Renal cortex interstitium (tissue), 11 donors: ENCODE results near the gene EFNB1. TPM values are rescaled to one million over a fixed set of nuclear protein-coding genes. Genes with fewer than 3 reads are reported as not detected.
A peak's percentile ranks its signal among the peaks of the same experiment; 100 is the strongest.

ENCODE experiments used
- DNase-seq, 11 donors: peaks; one replicate each; pipeline ENCODE4 v3.0.0-alpha.2; 2013; ENCODE audit warnings: low read depth in 9 of 11, low spot score in 4 of 11; ENCODE audit errors: extremely low read depth in 1 of 11
- polyA plus RNA-seq, 3 donors: library from polyadenylated mRNA; unstranded; fragments of 120-200 nt; gene quantifications; one replicate each; pipeline ENCODE4 v1.2.1, GENCODE V29; 2013; ENCODE audit not compliant: insufficient read length in 3 of 3

Gene EFNB1
- polyA plus RNA-seq, 3 donors = 93.5 to 148 (median 105) TPM

DNA sequence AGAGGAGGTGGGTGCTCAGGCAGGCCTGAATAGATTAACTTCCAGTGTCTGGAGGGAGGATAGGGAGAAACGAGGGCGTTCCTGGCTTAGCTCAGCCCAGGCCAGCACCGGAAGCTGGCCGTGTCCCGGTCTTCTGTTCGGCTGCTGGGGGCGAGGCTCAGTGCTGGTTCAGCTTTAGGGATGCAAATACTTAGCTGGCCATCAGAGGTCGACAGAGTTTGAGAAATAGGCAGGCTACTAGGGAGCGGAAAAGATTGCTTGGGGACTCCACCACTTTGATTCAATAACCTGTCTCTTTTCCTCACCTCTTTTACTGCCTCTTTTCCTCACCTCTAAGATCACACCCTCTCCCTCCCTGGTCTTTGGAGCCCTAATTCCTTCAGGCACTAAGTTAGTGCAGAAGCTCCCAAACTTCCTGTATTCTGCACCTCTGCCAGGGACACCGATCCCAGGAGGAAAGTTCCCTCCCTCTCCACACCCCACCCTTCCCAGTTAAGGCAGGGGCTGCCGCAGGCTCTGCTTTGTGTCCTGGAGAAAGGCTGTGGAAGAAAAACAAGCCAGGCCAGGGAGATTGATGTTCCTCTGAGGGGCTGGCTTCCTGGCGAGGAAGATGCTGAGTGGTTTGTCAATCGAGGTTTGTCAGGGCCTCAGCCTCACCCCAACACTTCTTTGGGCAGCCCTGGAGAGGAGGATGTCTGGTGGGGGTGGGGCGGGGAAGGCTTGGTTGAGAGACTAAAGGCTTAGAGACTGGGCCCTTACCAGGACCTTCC, 6.0 kb upstream of the EFNB1 start:
- no peak for DNase-seq

DNA sequence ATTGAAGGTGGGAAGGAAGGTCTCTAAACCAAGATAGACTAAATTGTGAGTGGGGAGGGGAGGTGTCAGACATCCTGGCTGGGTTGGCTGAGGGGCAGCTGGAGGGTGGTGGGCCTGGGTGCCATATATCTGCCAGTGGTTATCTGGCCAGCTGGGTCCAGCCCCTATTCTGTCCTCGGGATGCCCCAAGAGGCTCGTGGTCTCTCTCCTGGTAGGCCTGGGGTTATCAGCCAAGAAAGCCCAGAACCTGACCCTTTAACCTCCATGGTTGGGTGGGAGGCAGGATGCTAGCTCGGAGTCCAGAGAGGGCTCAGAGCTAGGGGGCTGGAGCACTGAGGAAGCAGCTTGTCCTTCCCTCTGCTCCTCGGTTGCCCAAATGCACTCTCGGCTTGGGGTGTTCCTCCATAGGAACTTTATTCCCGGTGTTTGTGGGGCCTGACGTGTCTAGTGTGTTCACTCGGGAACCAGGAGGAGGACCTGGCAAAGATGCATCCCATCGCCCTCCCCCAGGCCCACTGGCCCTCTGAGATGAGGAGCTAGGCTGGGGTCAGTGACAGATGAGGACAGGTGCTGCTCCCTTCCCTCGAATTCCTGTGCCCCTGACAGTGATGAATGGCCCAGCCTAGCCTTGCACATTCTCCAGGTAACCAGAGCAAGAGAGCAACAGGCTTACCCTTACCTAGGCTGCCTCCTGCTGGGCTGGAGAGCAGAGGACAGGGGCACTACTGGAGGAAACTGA, 5.2 kb upstream of the EFNB1 start:
- no peak for DNase-seq

DNA sequence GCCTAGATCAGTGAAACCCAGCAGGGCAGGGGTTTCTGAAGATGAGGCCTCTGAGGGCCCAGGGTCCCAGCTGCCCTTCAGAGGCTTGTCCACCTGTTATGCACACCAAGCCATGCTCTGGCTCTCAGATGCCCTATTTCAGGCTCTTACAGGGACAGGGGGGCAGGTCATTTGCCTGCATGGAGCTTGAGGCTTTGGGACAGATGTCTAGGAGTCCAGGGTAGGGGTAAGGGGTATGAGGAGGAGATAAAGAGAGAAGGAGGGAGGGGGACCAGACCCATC, 4.7 kb upstream of the EFNB1 start:
- no peak for DNase-seq

DNA sequence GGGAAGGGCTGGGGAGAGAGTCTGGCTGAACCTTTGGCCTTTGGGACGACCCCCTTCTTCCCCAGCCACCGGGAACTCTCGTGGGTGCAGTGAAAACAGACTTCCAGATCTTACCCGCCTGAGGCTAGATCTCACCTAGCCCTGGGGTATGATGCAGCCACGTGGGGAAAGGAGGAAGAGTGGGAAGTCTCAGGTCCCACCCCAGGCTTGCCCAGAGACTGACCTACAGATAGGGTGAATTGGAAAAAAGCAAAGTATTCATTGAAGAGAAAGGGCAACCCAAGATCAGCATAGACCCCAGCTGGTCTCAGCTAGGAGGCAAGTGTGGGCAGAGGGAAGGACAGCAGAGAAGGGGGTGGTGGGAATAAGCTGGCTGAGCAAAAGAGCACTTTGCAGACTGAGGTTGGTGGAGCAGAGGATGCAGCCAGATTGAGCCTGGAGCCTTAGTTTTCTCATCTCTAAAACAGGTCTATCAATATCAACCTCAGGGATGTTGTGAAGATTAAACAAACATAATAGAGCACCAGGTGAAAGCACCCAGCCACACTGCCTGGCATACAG, 4.2 kb upstream of the EFNB1 start:
- no peak for DNase-seq

DNA sequence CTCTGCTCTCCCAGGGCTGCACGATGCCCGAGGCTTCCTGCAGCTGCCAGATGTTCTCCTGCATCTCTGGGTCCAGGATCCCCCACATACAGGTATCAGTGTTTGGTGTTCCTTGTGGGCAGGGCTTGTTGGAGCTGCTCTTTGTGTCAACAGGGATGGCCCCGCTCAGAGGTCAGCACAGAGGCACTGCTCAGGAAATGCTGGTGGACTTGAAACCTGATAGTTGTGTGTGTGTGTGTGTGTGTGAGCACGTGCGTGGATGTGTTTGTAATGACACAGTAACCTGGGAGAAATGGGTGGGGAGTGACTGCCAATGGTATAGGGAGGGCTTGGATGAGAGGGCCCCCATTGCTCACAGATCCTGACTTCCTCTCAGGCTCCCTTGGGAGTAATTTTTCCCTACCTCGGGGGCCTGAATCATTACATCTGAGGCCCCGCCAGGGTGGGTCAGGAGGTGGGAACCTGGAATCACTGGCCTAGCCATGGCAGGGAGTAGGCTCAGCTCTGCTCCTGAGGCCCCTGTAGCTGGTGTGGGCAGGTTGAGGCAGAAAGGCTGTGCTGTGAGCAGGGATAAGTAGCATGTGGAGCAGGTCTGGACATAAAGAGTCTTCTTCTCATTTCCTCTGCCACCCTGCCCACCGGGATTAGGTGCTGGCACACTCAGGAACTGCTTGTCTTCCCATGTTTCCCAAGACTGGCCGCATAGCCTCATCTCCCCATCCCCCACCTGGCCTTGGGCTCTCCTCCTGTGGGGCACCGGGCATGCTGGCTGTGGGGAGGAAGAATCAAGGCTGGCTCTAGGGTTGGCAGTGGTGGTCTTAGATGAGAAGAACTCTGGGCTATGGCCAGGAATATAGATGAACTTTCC, 2.5 kb upstream of the EFNB1 start:
- DNase-seq = no peak

DNA sequence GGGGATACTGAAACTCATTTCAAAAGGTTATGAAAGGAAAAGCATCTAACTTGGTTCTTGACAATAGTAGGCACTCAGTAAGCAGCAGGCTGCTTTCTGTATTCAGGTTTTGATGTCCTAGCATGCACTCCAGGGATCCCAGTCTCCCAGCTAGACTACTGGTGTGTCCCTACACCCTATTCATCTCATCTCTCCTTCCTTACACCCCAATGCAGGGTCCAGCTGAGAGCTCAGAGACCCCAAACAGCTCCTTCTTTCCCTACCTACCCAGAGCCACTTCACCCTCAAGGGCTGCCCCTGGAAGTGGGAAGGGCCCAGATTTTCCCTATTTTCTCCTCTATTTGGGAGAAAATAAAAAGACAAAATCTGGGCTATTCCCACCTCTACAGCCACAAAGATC, 1.6 kb upstream of the EFNB1 start:
- no peak for DNase-seq

DNA sequence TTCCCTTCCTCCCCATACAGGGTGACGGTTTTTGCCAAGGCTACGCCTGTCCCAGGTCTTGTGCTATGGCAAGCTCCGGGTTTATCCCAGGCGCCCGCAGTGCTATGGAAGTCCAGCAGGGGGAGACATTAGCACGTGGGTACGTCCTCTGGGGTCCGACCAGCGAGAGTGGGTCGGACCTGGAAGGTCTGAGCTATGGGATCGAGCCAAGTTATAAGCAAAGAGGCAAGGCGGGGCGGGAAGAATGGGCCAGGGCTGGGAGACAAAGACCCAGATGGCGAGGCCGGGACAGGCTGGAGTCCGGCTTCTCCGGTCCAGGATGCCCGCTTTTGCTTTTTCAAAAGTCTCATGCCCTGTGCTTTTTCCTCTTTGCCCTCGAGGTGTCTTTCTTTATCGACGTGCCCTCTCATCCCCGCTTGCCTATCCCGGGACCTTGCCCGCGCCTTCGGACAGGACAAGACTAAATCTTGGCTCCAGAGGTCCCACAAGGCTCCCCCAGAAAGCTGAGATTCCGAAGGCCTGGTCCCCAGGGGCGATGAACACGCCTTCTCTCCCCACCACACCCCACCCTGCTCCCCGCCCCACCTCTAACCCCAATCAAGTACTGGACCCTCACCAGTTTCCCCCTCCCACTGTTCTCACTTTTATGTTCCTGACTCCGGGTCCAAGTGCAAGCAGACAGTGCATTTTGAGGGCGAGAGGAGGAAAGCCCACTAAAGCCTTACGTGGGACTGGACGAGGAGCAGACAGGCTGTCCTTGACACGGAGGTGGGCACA, 785 bp upstream of the EFNB1 start:
- DNase-seq = peak; percentile 54 to 84 (median 72)

DNA sequence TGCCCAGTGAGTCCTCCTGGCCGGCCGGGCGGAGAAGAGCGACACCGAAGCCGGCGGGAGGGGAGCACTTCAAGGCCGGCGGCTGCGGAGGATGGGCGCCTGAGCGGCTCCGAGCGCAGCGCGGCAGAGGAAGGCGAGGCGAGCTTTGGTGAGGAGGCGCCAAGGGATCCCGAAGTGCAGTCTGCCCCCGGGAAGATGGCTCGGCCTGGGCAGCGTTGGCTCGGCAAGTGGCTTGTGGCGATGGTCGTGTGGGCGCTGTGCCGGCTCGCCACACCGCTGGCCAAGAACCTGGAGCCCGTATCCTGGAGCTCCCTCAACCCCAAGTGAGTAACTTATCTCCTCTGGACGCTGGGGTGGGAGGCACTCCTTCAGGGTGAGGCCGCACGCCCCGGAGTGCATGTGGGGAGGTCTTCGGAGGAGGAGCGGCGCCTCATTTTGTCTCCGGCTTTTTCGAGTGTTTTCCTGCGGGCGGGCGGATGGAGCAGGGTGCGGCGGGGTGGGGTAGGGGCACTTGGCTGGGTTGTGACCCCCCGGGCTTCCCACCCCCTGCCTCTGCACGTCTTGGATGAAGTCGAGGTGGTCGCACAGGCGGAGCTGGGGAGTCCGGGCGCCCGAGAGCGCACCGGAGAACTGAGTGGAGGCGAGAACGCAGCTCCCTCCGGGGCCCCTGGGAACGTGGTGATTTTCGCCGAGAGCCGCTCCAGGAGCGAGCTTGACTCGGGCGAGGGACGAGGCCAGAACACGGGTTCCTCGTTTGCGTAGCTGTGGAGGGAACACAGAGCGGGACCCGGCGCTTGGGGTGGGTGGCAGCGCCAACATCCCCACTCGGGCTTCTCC, 979 bp downstream of the EFNB1 start:
- DNase-seq = no peak

DNA sequence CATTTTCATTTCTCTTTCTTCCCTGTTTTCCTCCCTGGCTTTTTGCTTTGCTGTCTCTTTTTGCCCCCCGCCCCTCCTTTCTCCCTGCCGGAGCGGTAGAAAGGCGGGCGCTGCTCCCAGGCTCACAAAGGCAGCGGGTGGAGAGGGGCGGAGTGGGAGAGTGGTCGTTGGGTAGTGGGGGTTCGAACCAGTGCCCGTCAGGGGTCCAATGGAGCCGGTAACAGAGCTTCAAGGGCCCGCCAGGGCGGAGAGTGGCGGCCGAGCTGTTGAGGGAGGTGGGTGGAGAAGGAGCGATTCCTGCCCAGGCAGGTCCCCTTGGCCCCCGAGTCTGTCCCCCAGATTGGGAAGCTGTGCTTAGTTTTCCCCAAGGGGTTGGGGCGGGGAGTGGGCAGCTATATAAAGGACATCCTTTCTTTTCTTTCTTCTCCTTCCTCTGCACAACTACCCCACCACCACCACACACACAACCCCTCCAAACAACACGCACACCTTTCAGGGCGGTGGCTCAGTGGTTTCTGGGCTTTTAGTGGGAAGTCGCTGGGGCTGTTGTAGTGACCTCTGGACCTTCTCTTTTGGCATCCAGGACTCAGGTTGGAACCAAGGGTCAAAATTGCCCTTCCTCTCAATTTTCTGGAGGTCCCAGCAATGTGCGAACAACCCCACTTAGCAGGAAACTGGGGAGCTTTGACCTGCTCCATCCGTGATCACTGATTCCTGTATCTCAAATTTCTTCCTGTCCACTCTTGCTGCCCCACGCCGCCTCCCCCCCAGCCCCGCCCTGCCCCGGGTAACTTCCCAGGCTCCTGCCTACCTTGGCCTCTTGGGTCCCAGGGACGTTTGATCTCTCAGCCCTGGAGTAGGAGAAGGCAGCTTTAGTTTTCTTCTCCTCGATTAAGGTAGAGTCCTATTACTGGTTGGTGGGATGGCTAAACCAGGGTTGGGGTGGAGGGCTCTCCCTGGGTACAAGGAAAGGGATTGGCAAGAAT, 1.9 kb downstream of the EFNB1 start:
- no peak for DNase-seq

DNA sequence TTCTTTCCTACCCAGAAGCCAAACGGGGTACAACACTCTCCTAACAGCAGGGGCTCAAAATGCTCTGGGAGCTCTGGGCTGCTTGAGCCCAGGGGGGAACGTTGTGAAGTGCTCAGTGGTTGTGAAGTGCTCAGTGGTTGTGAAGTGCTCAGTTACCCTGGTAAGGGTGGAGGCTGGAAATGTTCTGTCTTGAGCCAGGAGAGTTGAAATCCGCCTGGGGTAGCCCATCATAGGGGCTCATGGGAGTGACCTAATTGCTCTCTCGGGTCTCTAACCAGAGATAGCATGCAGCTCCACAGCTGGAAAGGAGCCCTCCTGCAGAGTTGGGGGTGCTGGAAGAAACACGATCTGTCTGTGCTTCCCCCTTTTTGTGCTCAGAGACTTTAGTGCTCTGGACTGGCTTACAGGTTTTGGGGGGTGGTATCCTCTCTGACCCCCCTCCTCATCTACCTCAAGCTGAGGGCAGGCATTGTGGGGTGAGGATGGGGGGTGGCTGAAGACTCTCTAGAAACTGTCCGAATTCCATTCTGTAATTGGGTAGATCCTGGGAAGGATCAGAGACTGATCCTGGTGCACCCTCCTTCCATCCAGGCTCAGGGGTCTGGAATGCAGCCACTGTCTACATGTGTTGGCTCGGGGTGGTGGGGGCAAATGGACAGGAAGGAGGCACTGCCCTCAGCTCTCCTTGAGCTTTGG, 2.7 kb downstream of the EFNB1 start:
- no peak for DNase-seq

DNA sequence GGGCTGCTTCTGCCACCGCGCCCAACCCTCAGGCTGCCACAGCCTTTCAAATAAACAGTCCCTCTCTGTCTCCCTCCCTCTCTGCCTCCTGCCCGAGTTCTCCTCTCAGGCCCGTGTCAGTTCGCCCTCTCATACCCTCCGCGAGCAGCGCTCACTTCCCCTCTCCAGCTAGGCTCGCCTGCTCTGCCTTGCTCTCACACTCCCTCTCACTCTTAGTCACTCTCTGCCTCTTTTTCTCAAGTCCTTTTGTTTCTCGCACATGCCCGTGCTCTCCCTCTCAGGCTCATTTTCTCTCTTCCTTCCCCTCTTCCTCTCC, 3.2 kb downstream of the EFNB1 start:
- no peak for DNase-seq

DNA sequence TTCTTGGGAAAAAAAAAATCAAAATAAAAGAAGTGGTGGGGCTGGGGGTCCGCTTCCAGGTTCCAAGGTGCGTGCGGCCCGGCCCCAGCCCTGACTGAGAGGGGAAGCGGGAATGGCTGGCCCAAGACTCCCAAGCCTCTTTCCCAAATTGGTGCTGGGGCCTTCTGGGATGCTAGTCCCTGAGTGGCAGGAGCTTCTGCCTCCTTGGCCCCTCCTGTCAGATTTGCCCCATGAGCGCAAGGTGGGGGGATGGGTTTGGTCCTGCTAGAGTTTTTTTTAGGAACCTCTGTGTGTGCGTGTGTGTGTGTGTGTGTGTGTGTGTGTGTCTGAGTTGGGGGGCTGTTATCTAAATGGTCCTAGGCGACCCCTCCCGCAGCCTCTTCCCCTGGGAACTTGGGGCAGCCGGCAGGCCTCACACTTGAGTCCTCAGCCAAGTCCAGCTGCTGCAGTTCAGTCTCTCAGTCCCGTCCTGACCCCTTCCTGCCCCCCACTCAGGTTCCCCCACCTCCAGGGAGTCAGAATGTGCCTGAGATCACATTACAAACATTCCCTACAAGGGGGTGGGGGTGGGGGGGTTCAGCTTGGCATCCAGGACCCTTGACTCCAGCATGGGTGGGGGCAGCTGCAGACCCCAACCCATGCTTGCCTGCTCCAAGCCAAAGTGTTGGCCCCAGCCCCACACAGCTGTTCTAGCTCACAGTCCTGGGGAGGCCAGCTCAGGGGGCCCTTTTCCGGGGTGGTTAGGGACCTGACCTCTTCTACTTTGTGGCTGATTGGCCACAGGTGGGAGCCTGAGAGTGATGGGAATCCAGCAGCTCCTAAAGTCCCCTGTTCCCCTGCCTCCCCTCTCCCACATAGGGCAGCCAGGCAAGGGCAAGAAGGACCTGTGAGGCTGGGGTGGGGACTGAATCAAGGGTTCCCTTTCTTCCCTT, 4.0 kb downstream of the EFNB1 start:
- no peak for DNase-seq

DNA sequence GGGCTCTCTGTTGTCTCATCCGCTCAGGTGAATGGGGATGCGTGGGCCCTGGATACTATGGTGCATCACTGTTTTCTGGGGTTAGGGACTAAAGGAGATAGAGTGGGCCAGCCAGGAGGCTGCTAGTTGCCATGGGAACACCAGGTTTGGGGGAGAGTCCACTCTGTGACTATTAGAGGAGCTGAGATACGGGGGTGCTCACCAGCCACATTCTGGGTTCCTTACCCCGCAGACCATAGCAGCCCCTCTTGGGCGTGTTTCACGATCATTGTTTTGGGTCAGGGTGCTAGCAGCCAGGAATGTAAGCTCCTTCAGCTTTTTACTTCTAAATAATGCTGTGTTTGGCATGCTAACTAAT, 4.6 kb downstream of the EFNB1 start:
- DNase-seq = no peak

DNA sequence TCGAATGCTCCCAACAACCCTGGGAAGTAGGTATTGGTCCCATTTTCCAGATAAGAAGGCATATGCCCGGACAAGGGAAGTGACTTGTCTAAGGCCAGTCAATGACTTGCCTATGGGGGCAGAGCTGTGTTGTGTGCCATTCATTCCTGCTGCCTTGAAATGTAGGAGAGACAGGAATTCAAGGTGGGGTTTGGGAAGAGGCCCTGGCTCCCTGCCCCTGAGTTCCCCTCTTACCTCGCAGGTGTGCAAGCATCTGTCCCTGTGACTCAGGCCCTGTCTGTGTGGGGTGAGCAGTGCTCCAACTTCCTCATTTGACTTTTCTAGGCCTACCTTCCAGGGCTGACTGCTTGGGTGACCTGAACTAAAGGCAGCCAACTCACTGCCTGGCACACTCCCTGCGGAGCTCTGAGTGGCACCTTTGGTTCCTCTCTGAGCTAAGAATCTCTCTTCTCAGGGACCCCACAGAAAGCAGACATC, 5.1 kb downstream of the EFNB1 start:
- DNase-seq = no peak

DNA sequence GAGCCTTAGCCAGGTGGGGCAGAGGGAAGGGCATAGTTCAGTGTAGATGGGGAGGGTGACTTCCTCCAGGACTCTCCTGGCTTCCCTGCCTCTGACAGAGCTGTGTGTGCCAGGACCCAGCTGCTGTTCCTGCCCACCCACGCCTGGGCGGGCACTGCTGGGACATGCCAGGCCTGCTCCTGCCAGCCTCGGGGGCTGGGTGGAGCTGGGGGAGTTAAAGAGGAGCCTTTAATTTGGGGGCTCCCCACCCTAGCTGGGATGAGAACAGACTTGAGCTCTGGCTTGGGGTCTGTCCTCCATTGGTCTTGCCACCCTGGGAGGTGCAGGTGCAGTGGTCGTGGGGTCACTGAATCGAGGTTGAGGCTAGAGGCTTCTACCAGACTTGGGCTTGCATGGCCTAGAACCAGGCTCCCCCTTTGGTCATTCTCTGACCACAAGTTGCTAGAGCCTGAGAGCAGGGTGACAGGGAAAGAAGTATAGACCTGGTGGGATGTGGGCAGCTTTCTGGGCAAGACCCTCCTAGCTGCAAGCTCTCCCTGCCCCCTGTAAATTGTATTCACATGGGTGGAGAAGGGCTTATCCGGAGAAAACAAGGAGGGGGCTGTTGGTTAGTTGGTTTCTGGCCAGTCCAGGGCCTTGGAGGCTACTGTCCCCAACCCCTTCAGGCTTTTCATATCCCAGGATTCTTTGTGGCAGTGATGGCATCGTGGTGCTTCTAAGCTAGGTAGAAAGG, 5.7 kb downstream of the EFNB1 start:
- DNase-seq = no peak
